ENCODE data around the gene LORICRIN.

- TF ChIP-seq EZH2 (IDR thresholded peaks at IDR 0.05; ENCODE audit: borderline replicate concordance): no peak
- TF ChIP-seq CTCF (IDR thresholded peaks at IDR 0.05; ENCODE audit: poor library complexity): no peak
- no peak for TF ChIP-seq EZH2phosphoT487 (IDR thresholded peaks at IDR 0.05; ENCODE audit: low read depth, severe bottlenecking, unreplicated experiment)
Observed at GRCh38 chr1:153253076-153253475, 6.4 kb upstream of the LORICRIN start.

Measured in hepatocyte (in vitro differentiated cells).